ENCODE data around the gene SULF2. TPM values are rescaled to one million over a fixed set of nuclear protein-coding genes. Genes with fewer than 3 reads are reported as not detected.

The SULF2 gene
- total and polyA plus RNA-seq, 2 donors (not counting 1 experiment from before 2014, with no cell fraction given): 1.2 to 1.7 TPM

DNA sequence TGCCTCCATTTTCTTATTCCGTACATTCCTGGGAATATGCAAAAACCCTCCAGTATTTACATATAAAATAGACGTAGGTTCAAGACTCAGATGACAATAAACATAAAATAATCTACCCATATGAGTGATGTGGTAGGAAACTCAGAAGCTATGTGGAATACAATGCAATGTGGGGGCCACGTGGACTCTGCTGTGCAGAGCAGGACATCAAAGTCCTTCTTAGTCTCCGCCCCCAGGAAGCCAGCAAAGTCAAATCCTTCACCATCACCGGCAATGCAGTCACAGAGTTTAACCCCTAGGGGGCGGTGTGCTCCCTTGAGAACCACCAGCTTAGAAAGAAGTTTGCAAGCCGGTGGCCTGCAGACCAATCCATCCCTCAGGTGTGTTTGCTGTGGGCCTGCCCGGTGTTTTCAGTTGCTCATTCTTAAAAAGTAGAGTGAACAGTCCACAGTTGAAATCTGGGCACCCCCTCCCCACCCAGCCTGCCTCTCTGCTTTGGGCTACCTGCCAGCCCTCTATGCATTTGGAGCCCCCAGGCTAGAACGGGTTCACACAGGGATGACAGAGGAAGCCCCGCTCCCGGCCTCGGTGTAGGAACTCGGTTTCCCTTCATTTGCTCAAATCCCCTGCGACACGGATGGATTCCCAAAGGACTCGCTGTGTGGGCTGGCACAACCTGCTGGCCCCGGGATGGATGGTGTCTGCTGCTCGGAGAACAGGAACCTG lies 59.9 kb downstream of the SULF2 start:
- WGBS (ENCODE audit: insufficient coverage): 61% methylated on average over 16 of the region's 18 CpGs
- POLR2A ChIA-PET: no interaction called here
- Histone ChIP-seq H3K36me3 (replicated peaks in 1 of 2; ENCODE audit: control extremely low read depth in 1 of 2, control insufficient read depth in 1 of 2, extremely low read depth in 1 of 2, insufficient read depth in 2 of 2, low read length in 1 of 2) (no peaks in the 10 kb centered on the region), H3K9ac (ENCODE audit: low read length) (no peak overlapping the region), H3K9me3 (ENCODE audit: control extremely low read depth in 1 of 3, control insufficient read depth in 2 of 3, insufficient read depth in 1 of 3, low read length in 2 of 3) (peaks cover 0 to 7% (median 0%) of the 10 kb centered on the region in 3 donors), H3K4me3 (ENCODE audit: control extremely low read depth in 1 of 5, extremely low read depth in 1 of 5, insufficient read depth in 1 of 5, low read depth in 2 of 5, low read length in 4 of 5) (no peak overlapping the region), H2AFZ (ENCODE audit: insufficient read depth, low read depth, low read length, poor library complexity, severe bottlenecking) (no peak overlapping the region), H3K4me2 (replicated peaks; ENCODE audit: low read depth, low read length, poor library complexity, severe bottlenecking) (peak overlapping the region; percentile 7), H3K27ac (ENCODE audit: low read length in 2 of 2) (no peak overlapping the region), H3K27me3 (replicated peaks in 1 of 4; ENCODE audit: control extremely low read depth in 1 of 4, control insufficient read depth in 3 of 4, insufficient read depth in 4 of 4, low read length in 3 of 4) (no peaks in the 10 kb centered on the region), H4K20me1 (ENCODE audit: control insufficient read depth, insufficient read depth, low read length, poor library complexity, severe bottlenecking) (no peaks in the 10 kb centered on the region), H3K4me1 (ENCODE audit: control insufficient read depth in 2 of 2, insufficient read depth in 2 of 2, low read length in 2 of 2) (peaks cover 37 to 49% of the 10 kb centered on the region in 2 donors), H3K79me2 (ENCODE audit: control insufficient read depth, insufficient read depth, low read length) (no peaks in the 10 kb centered on the region)
- peak overlapping the region; percentile 55 for H3K27ac Mint-ChIP-seq
- no peaks in the 10 kb centered on the region for H3K27me3 Mint-ChIP-seq
- DNase-seq (peak; percentile 89), ATAC-seq (ENCODE audit: low read depth) (peak; percentile 13)
- no peaks in the 10 kb centered on the region for H3K9me3 Mint-ChIP-seq (ENCODE audit: insufficient read depth)
- H3K4me1 Mint-ChIP-seq: peaks cover 50% of the 10 kb centered on the region
- intact Hi-C loops (cut with micrococcal nuclease): loop anchor here (1.0 to 5.0 kb wide), 4 partner anchors 48 to 1197 kb away; partner anchors contain the start of gene ARFGEF2
- TF ChIP-seq, protein P1, sequence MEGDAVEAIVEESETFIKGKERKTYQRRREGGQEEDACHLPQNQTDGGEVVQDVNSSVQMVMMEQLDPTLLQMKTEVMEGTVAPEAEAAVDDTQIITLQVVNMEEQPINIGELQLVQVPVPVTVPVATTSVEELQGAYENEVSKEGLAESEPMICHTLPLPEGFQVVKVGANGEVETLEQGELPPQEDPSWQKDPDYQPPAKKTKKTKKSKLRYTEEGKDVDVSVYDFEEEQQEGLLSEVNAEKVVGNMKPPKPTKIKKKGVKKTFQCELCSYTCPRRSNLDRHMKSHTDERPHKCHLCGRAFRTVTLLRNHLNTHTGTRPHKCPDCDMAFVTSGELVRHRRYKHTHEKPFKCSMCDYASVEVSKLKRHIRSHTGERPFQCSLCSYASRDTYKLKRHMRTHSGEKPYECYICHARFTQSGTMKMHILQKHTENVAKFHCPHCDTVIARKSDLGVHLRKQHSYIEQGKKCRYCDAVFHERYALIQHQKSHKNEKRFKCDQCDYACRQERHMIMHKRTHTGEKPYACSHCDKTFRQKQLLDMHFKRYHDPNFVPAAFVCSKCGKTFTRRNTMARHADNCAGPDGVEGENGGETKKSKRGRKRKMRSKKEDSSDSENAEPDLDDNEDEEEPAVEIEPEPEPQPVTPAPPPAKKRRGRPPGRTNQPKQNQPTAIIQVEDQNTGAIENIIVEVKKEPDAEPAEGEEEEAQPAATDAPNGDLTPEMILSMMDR (IDR thresholded peaks at IDR 0.05): peak; percentile 92
- TF ChIP-seq EZH2 (IDR thresholded peaks at IDR 0.05; ENCODE audit: borderline replicate concordance, insufficient read depth, low read depth, low read length, poor library complexity, severe bottlenecking): no peak
- CTCF ChIA-PET: interaction anchor here (0.6 to 6.5 kb wide), 15 partner anchors 11 to 895 kb away, joined by 3 to 124 read pairs (median 4); partner anchors contain the start of gene SULF2
- H3K4me3 Mint-ChIP-seq: no peak overlapping the region

DNA sequence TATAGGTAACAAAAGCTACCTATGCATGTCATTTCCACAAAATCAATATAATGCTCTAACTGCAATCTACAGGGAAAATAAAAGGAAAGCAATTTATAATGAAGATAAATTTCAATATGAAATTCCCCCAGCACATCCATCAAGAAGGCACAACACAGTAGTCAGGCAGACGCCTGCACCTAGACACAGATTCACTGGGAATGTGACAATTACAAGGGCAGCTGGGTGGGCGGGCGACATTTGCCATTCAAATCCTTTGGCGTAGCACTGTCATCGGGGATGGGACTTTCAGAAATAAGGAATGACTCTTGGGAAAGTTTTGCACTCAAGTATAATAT lies 60.4 kb downstream of the SULF2 start:
- Histone ChIP-seq H2AFZ (ENCODE audit: insufficient read depth, low read depth, low read length, poor library complexity, severe bottlenecking) (no peak overlapping the region), H4K20me1 (ENCODE audit: control insufficient read depth, insufficient read depth, low read length, poor library complexity, severe bottlenecking) (no peaks in the 10 kb centered on the region), H3K9me3 (ENCODE audit: control extremely low read depth in 1 of 3, control insufficient read depth in 2 of 3, insufficient read depth in 1 of 3, low read length in 2 of 3) (peaks cover 0 to 7% (median 0%) of the 10 kb centered on the region in 3 donors), H3K9ac (ENCODE audit: low read length) (no peak overlapping the region), H3K4me2 (replicated peaks; ENCODE audit: low read depth, low read length, poor library complexity, severe bottlenecking) (no peak overlapping the region), H3K4me1 (ENCODE audit: control insufficient read depth in 2 of 2, insufficient read depth in 2 of 2, low read length in 2 of 2) (peaks cover 37 to 46% of the 10 kb centered on the region in 2 donors), H3K79me2 (ENCODE audit: control insufficient read depth, insufficient read depth, low read length) (no peaks in the 10 kb centered on the region), H3K27me3 (replicated peaks in 1 of 4; ENCODE audit: control extremely low read depth in 1 of 4, control insufficient read depth in 3 of 4, insufficient read depth in 4 of 4, low read length in 3 of 4) (no peaks in the 10 kb centered on the region), H3K4me3 (ENCODE audit: control extremely low read depth in 1 of 5, extremely low read depth in 1 of 5, insufficient read depth in 1 of 5, low read depth in 2 of 5, low read length in 4 of 5) (no peak overlapping the region), H3K27ac (ENCODE audit: low read length in 2 of 2) (no peak overlapping the region), H3K36me3 (replicated peaks in 1 of 2; ENCODE audit: control extremely low read depth in 1 of 2, control insufficient read depth in 1 of 2, extremely low read depth in 1 of 2, insufficient read depth in 2 of 2, low read length in 1 of 2) (no peaks in the 10 kb centered on the region)
- intact Hi-C loops (cut with micrococcal nuclease): loop anchor here (1.0 to 5.0 kb wide), 4 partner anchors 48 to 1197 kb away; partner anchors contain the start of gene ARFGEF2
- Mint-ChIP-seq H3K27me3 (no peaks in the 10 kb centered on the region), H3K27ac (no peak overlapping the region), H3K4me1 (peaks cover 50% of the 10 kb centered on the region), H3K4me3 (no peak overlapping the region), H3K9me3 (ENCODE audit: insufficient read depth) (no peaks in the 10 kb centered on the region)
- 74% methylated on average over 4 of the region's 5 CpGs for WGBS (ENCODE audit: insufficient coverage)
- CTCF ChIA-PET: interaction anchor here (0.8 to 6.5 kb wide), 13 partner anchors 10 to 896 kb away, joined by 3 to 124 read pairs (median 4); partner anchors contain the start of gene SULF2
- no peak for TF ChIP-seq EZH2 (IDR thresholded peaks at IDR 0.05; ENCODE audit: borderline replicate concordance, insufficient read depth, low read depth, low read length, poor library complexity, severe bottlenecking)
- TF ChIP-seq, protein P1 (IDR thresholded peaks at IDR 0.05): no peak
- no peak for DNase-seq
- POLR2A ChIA-PET: no interaction called here
- no peak for ATAC-seq (ENCODE audit: low read depth)
